ENCODE measurements around the gene MACROD1. TPM values are rescaled to one million over a fixed set of nuclear protein-coding genes. Genes with fewer than 3 reads are reported as not detected.

The MACROD1 gene
- total RNA-seq, 1 donor from 2014 or later, result 61.4 TPM

DNA sequence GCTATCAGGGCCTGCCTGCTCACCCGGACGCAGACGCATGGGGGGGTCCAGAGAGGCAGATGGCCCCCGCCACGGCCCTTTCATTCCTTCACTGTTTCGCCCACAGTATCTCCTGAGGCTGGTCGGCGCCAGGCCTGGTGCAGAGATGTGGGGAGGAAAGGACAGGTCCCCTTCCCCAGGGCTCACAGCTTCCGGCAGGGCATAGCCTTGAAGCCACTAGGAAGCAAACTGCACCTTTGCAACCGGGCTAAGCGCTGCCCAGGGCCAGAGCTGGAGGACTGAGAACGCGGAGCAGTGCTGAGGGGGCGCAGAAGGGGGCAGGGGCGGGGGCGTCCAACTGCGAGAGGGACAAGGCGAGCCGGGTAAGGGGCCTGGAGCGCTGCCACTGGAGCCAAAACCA lies 150.4 kb downstream of the MACROD1 start:
- H3K4me1 ChIP-seq, result peaks cover 7% of the 10 kb centered on the region
- no peaks in the 10 kb centered on the region for H3K36me3 ChIP-seq
- no peak overlapping the region for H3K27ac ChIP-seq
- no peaks in the 10 kb centered on the region for H3K27me3 ChIP-seq
- no peak overlapping the region for H3K4me3 ChIP-seq
- no peaks in the 10 kb centered on the region for H3K9me3 ChIP-seq
- TF ChIP-seq POLR2A (IDR thresholded peaks at IDR 0.05), result no peak
- no peak for TF ChIP-seq POLR2AphosphoS5 (IDR thresholded peaks at IDR 0.05; ENCODE audit: insufficient read depth in 1 of 2, low read depth in 1 of 2)
- TF ChIP-seq, protein P1, sequence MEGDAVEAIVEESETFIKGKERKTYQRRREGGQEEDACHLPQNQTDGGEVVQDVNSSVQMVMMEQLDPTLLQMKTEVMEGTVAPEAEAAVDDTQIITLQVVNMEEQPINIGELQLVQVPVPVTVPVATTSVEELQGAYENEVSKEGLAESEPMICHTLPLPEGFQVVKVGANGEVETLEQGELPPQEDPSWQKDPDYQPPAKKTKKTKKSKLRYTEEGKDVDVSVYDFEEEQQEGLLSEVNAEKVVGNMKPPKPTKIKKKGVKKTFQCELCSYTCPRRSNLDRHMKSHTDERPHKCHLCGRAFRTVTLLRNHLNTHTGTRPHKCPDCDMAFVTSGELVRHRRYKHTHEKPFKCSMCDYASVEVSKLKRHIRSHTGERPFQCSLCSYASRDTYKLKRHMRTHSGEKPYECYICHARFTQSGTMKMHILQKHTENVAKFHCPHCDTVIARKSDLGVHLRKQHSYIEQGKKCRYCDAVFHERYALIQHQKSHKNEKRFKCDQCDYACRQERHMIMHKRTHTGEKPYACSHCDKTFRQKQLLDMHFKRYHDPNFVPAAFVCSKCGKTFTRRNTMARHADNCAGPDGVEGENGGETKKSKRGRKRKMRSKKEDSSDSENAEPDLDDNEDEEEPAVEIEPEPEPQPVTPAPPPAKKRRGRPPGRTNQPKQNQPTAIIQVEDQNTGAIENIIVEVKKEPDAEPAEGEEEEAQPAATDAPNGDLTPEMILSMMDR (IDR thresholded peaks at IDR 0.05), result no peak
- no peak for DNase-seq (ENCODE audit: extremely low spot score in 2 of 2)
- intact Hi-C loops (cut with DNase I), result loop anchor here (10.0 kb wide), 1 partner anchor 1829 kb away; no protein-coding TSS in a partner anchor

DNA sequence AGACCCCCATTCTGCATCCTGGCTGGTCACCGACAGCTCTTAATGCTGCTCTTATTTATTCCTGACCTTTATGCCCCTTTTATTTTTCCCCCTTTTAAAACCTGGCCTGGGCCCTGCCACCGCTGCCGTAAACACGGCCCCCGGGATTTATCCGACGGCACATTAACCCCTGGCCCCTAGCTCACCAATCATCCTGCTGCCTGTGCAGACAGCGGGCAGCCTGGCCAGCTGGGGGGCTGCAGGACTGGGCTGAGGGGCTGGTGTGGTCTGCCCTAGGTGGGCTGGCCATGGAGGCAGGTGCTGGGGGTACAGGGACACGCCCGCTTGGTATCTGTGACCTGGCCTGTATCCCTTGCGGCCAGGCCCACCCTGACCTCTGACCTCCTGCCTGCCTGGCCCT lies 151.6 kb downstream of the MACROD1 start:
- Histone ChIP-seq H3K27me3 (no peaks in the 10 kb centered on the region), H3K36me3 (no peaks in the 10 kb centered on the region), H3K4me1 (peaks cover 7% of the 10 kb centered on the region), H3K27ac (no peak overlapping the region), H3K4me3 (no peak overlapping the region), H3K9me3 (no peaks in the 10 kb centered on the region)
- intact Hi-C loops (cut with DNase I), result loop anchor here (10.0 kb wide), 1 partner anchor 1830 kb away; no protein-coding TSS in a partner anchor
- TF ChIP-seq POLR2A (IDR thresholded peaks at IDR 0.05) (no peak), POLR2AphosphoS5 (IDR thresholded peaks at IDR 0.05; ENCODE audit: insufficient read depth in 1 of 2, low read depth in 1 of 2) (no peak)
- TF ChIP-seq, protein P1 (IDR thresholded peaks at IDR 0.05), result no peak
- DNase-seq (ENCODE audit: extremely low spot score in 2 of 2), result no peak

DNA sequence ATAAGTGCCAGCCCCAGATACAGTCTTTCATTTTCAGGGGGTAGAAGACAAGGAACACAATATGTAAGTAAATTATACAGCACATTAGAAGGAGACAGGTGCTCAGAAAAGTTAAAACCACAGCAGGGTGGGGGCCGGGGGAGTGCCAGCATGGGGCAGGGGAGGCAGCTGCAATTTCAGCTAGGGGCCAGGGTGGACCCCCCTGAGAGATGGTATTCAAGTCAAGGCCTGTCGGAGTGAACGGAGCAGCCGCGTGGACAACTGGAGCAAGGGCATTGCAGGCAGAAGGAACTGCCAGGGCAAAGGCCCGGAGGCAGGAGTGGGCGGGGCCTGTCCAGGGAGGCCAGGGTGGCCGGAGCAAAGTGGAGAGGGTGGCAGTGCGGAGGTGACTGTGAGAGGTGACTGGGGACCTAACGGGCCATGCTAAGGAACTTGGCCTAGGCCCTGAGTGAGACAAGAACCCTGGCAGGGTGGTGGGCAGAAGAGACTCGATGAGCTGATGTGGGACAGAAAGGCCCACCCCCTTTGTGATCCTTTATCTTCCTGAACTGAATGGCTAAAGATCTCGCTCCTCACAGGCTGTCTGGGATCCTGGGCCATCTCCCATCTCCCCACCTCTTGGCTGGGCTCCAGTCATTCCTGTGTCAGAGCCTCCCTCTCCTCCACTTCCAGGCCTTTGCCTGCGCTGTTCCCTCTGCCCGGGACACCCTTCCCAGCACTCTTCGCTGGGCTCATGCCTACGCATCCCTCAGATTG lies 152.6 kb downstream of the MACROD1 start:
- Histone ChIP-seq H3K4me3 (no peak overlapping the region), H3K36me3 (no peaks in the 10 kb centered on the region), H3K9me3 (no peaks in the 10 kb centered on the region), H3K27ac (no peak overlapping the region), H3K4me1 (peaks cover under 1% of the 10 kb centered on the region), H3K27me3 (no peaks in the 10 kb centered on the region)
- no peak for DNase-seq (ENCODE audit: extremely low spot score in 2 of 2)
- TF ChIP-seq POLR2A (IDR thresholded peaks at IDR 0.05) (no peak), POLR2AphosphoS5 (IDR thresholded peaks at IDR 0.05; ENCODE audit: insufficient read depth in 1 of 2, low read depth in 1 of 2) (no peak)
- TF ChIP-seq, protein P1 (IDR thresholded peaks at IDR 0.05), result no peak
- intact Hi-C loops (cut with DNase I), result loop anchor here (10.0 kb wide), 1 partner anchor 1831 kb away; no protein-coding TSS in a partner anchor

DNA sequence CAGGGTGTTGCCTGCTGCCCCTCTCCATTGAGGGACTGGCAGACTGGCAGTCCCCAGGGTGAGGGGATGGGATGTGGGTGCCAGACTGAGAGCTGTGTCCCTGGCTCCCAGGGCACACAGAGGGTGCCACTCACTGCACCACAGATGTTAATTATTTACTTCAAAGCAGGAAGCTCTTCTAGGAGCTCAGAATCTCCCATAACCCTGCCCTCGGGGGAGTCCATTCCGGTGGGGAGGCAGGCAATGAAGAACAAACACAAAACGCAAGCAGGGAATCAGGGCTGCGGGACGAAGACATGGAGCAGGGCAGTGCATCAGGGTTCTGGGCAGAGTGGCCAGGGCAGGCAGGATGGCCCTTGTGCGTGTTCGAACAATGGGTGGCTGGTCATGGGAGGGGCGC lies 154.5 kb downstream of the MACROD1 start:
- intact Hi-C loops (cut with DNase I), result loop anchor here (10.0 kb wide), 1 partner anchor 1833 kb away; no protein-coding TSS in a partner anchor
- Histone ChIP-seq H3K27ac (no peak overlapping the region), H3K27me3 (no peaks in the 10 kb centered on the region), H3K9me3 (no peaks in the 10 kb centered on the region), H3K4me3 (no peak overlapping the region), H3K36me3 (no peaks in the 10 kb centered on the region), H3K4me1 (peaks cover 14% of the 10 kb centered on the region)
- no peak for DNase-seq (ENCODE audit: extremely low spot score in 2 of 2)
- TF ChIP-seq POLR2A (IDR thresholded peaks at IDR 0.05) (no peak), POLR2AphosphoS5 (IDR thresholded peaks at IDR 0.05; ENCODE audit: insufficient read depth in 1 of 2, low read depth in 1 of 2) (no peak)
- TF ChIP-seq, protein P1 (IDR thresholded peaks at IDR 0.05), result no peak

DNA sequence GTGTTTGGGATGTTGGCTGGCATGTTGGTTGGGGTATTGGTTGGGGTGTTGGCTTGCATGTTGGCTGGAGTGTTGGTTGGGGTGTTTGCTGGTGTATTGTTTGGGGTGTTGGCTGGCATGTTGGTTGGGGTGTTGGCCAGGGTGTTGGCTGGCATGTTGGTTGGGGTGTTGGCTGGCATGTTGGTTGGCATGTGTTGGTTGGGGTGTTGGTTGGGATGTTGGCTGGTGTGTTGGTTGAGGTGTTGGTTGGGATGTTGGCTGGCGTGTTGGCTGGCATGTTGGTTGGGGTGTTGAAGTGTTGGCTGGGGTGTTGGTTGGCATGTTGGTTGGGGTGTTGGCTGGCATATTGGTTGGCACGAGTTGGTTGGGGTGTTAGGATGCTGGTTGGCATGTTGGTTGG lies 155.1 kb downstream of the MACROD1 start:
- Histone ChIP-seq H3K36me3 (no peaks in the 10 kb centered on the region), H3K27ac (no peak overlapping the region), H3K9me3 (no peaks in the 10 kb centered on the region), H3K4me3 (no peak overlapping the region), H3K4me1 (peaks cover 14% of the 10 kb centered on the region), H3K27me3 (no peaks in the 10 kb centered on the region)
- DNase-seq (ENCODE audit: extremely low spot score in 2 of 2), result no peak
- no peak for TF ChIP-seq POLR2AphosphoS5 (IDR thresholded peaks at IDR 0.05; ENCODE audit: insufficient read depth in 1 of 2, low read depth in 1 of 2)
- TF ChIP-seq POLR2A (IDR thresholded peaks at IDR 0.05), result no peak
- TF ChIP-seq, protein P1 (IDR thresholded peaks at IDR 0.05), result no peak
- intact Hi-C loops (cut with DNase I), result loop anchor here (10.0 kb wide), 1 partner anchor 1834 kb away; no protein-coding TSS in a partner anchor
